Measurements from ENCODE around the gene POLR1A. TPM values are rescaled to one million over a fixed set of nuclear protein-coding genes. Genes with fewer than 3 reads are reported as not detected.

Gene POLR1A
- total RNA-seq, 1 donor from 2014 or later = 45.2 TPM

GRCh38 chr2:86087936-86088850 is 17.5 kb downstream of the POLR1A start:
- Histone ChIP-seq H3K9me3 (ENCODE audit: insufficient read depth, low read depth, low read length) (no peaks in the 10 kb centered on the region), H2AFZ (ENCODE audit: low read depth, low read length) (no peak overlapping the region), H3K4me3 (ENCODE audit: insufficient read depth, low read depth, low read length) (no peak overlapping the region), H3K27ac (ENCODE audit: low read depth, low read length) (no peak overlapping the region), H3K4me1 (ENCODE audit: insufficient read depth, low read length) (no peaks in the 10 kb centered on the region), H4K20me1 (ENCODE audit: insufficient read depth, low read length) (peaks cover 5% of the 10 kb centered on the region), H3K9ac (ENCODE audit: low read length) (no peak overlapping the region), H3K36me3 (ENCODE audit: insufficient read depth, low read length) (peaks cover 36% of the 10 kb centered on the region), H3K4me2 (ENCODE audit: low read length) (no peak overlapping the region), H3K79me2 (ENCODE audit: insufficient read depth, low read length) (peaks cover 14% of the 10 kb centered on the region), H3K27me3 (ENCODE audit: insufficient read depth, low read length) (no peaks in the 10 kb centered on the region)
- H3K4me1 Mint-ChIP-seq (ENCODE audit: low read depth, unreplicated experiment) = no peaks in the 10 kb centered on the region
- no peak overlapping the region for H3K4me3 Mint-ChIP-seq (ENCODE audit: unreplicated experiment)
- H3K27me3 Mint-ChIP-seq (ENCODE audit: low read depth, unreplicated experiment) = no peaks in the 10 kb centered on the region
- TF ChIP-seq CTCF (IDR thresholded peaks at IDR 0.05; ENCODE audit: insufficient read depth, low read depth, low read length) (no peak), EZH2 (IDR thresholded peaks at IDR 0.05; ENCODE audit: insufficient read depth, low read length) (no peak)
- FAIRE-seq = no peak
- H3K36me3 Mint-ChIP-seq (ENCODE audit: low read depth, unreplicated experiment) = peaks cover 13% of the 10 kb centered on the region
- no peak for DNase-seq (ENCODE audit: low read depth)
- no peaks in the 10 kb centered on the region for H3K9me3 Mint-ChIP-seq (ENCODE audit: unreplicated experiment)
- H3K27ac Mint-ChIP-seq (ENCODE audit: unreplicated experiment) = no peak overlapping the region

- DNase-seq (ENCODE audit: low read depth) = no peak
- Histone ChIP-seq H3K4me3 (ENCODE audit: insufficient read depth, low read depth, low read length) (no peak overlapping the region), H2AFZ (ENCODE audit: low read depth, low read length) (no peak overlapping the region), H3K27me3 (ENCODE audit: insufficient read depth, low read length) (no peaks in the 10 kb centered on the region), H3K4me2 (ENCODE audit: low read length) (no peak overlapping the region), H3K79me2 (ENCODE audit: insufficient read depth, low read length) (no peaks in the 10 kb centered on the region), H3K9me3 (ENCODE audit: insufficient read depth, low read depth, low read length) (no peaks in the 10 kb centered on the region), H3K27ac (ENCODE audit: low read depth, low read length) (no peak overlapping the region), H3K36me3 (ENCODE audit: insufficient read depth, low read length) (peaks cover 55% of the 10 kb centered on the region), H3K9ac (ENCODE audit: low read length) (no peak overlapping the region), H4K20me1 (ENCODE audit: insufficient read depth, low read length) (peaks cover 18% of the 10 kb centered on the region), H3K4me1 (ENCODE audit: insufficient read depth, low read length) (no peaks in the 10 kb centered on the region)
- H3K27ac Mint-ChIP-seq (ENCODE audit: unreplicated experiment) = no peak overlapping the region
- no peaks in the 10 kb centered on the region for H3K4me1 Mint-ChIP-seq (ENCODE audit: low read depth, unreplicated experiment)
- FAIRE-seq = no peak
- peaks cover 11% of the 10 kb centered on the region for H3K36me3 Mint-ChIP-seq (ENCODE audit: low read depth, unreplicated experiment)
- no peak overlapping the region for H3K4me3 Mint-ChIP-seq (ENCODE audit: unreplicated experiment)
- no peaks in the 10 kb centered on the region for H3K9me3 Mint-ChIP-seq (ENCODE audit: unreplicated experiment)
- no peaks in the 10 kb centered on the region for H3K27me3 Mint-ChIP-seq (ENCODE audit: low read depth, unreplicated experiment)
- TF ChIP-seq EZH2 (IDR thresholded peaks at IDR 0.05; ENCODE audit: insufficient read depth, low read length) (no peak), CTCF (IDR thresholded peaks at IDR 0.05; ENCODE audit: insufficient read depth, low read depth, low read length) (no peak)
These were observed 22.9 kb downstream of the POLR1A start for GRCh38 chr2:86082756-86083155.

GRCh38 chr2:86081724-86082123 is 24.0 kb downstream of the POLR1A start:
- H3K4me3 ChIP-seq (ENCODE audit: insufficient read depth, low read depth, low read length) = no peak overlapping the region
- no peak overlapping the region for H3K4me2 ChIP-seq (ENCODE audit: low read length)
- peaks cover 11% of the 10 kb centered on the region for H3K36me3 Mint-ChIP-seq (ENCODE audit: low read depth, unreplicated experiment)
- FAIRE-seq (no peak), DNase-seq (ENCODE audit: low read depth) (no peak)
- H3K4me1 Mint-ChIP-seq (ENCODE audit: low read depth, unreplicated experiment) = no peaks in the 10 kb centered on the region
- no peak overlapping the region for H3K27ac Mint-ChIP-seq (ENCODE audit: unreplicated experiment)
- H3K9ac ChIP-seq (ENCODE audit: low read length) = no peak overlapping the region
- no peaks in the 10 kb centered on the region for H3K4me1 ChIP-seq (ENCODE audit: insufficient read depth, low read length)
- H3K9me3 ChIP-seq (ENCODE audit: insufficient read depth, low read depth, low read length) = no peaks in the 10 kb centered on the region
- H3K4me3 Mint-ChIP-seq (ENCODE audit: unreplicated experiment) = no peak overlapping the region
- no peaks in the 10 kb centered on the region for H3K27me3 ChIP-seq (ENCODE audit: insufficient read depth, low read length)
- H3K9me3 Mint-ChIP-seq (ENCODE audit: unreplicated experiment) = no peaks in the 10 kb centered on the region
- H4K20me1 ChIP-seq (ENCODE audit: insufficient read depth, low read length) = peaks cover 18% of the 10 kb centered on the region
- H3K27me3 Mint-ChIP-seq (ENCODE audit: low read depth, unreplicated experiment) = no peaks in the 10 kb centered on the region
- no peak overlapping the region for H2AFZ ChIP-seq (ENCODE audit: low read depth, low read length)
- TF ChIP-seq CTCF (IDR thresholded peaks at IDR 0.05; ENCODE audit: insufficient read depth, low read depth, low read length) (no peak), EZH2 (IDR thresholded peaks at IDR 0.05; ENCODE audit: insufficient read depth, low read length) (no peak)
- H3K36me3 ChIP-seq (ENCODE audit: insufficient read depth, low read length) = peaks cover 51% of the 10 kb centered on the region
- no peak overlapping the region for H3K27ac ChIP-seq (ENCODE audit: low read depth, low read length)
- H3K79me2 ChIP-seq (ENCODE audit: insufficient read depth, low read length) = no peaks in the 10 kb centered on the region
